Uterus (tissue), 2 donors: ENCODE data around the gene CDC42BPA.

ENCODE experiments used
- POLR2A ChIP-seq, 2 donors: fragments of 450-650 bp; IDR thresholded peaks; one replicate each; pipeline ENCODE4 v1.6.1; 2016; ENCODE audit warnings: antibody characterized with exemption in 2 of 2, mild to moderate bottlenecking in 1 of 2, moderate library complexity in 1 of 2
- TF ChIP-seq, protein P1 (sequence below), 4 experiments: fragments of 200-600 bp in 2 of 4; fragments of 450-650 bp in 2 of 4; sonication (generic) in 2 of 4; IDR thresholded peaks; one replicate each; pipeline ENCODE4 v1.5.1; 2016 to 2019; ENCODE audit warnings: antibody characterized with exemption in 4 of 4, mild to moderate bottlenecking in 2 of 4, moderate library complexity in 1 of 4

DNA sequence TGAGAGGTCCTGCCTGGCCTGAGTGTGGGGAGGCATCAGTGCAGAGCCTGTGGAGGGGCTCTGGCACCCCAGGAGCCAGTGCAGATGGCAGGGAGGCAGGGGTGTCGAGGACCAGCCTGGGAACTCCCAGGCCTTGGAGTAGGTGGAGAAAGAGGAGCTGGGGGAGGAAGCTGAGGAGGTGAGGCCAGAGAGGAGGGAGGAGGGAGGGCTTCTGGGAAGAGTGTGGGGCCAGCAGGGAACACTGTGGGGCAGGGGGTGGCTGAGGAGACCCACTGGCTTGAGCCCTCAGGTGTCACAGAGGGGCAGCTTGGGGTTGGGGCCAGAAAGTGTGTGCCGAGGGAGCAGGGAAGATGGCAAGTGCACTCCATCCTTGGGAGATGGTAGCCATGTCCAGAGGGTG lies 374.4 kb downstream of the CDC42BPA start:
- TF ChIP-seq, protein P1, sequence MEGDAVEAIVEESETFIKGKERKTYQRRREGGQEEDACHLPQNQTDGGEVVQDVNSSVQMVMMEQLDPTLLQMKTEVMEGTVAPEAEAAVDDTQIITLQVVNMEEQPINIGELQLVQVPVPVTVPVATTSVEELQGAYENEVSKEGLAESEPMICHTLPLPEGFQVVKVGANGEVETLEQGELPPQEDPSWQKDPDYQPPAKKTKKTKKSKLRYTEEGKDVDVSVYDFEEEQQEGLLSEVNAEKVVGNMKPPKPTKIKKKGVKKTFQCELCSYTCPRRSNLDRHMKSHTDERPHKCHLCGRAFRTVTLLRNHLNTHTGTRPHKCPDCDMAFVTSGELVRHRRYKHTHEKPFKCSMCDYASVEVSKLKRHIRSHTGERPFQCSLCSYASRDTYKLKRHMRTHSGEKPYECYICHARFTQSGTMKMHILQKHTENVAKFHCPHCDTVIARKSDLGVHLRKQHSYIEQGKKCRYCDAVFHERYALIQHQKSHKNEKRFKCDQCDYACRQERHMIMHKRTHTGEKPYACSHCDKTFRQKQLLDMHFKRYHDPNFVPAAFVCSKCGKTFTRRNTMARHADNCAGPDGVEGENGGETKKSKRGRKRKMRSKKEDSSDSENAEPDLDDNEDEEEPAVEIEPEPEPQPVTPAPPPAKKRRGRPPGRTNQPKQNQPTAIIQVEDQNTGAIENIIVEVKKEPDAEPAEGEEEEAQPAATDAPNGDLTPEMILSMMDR (IDR thresholded peaks at IDR 0.05): no peak
- no peak for TF ChIP-seq POLR2A (IDR thresholded peaks at IDR 0.05)
